Peyer's patch (tissue), 4 donors: ENCODE results near the gene NOC2L. TPM values are rescaled to one million over a fixed set of nuclear protein-coding genes. Genes with fewer than 3 reads are reported as not detected.

Experiments
- DNase-seq, 3 donors: peaks; one replicate each; pipeline ENCODE4 v3.0.0-alpha.2; 2017 to 2019
- H3K27ac ChIP-seq, 4 donors: fragments of 200-600 bp; sonication (generic); one replicate each; pipeline ENCODE4 v1.5.1; 2016 to 2019
- H3K27me3 ChIP-seq, 2 donors: fragments of 200-600 bp; sonication (generic); one replicate each; pipeline ENCODE4 v1.5.1; 2019
- H3K36me3 ChIP-seq, 3 donors: fragments of 200-600 bp; sonication (generic); one replicate each; pipeline ENCODE4 v1.5.1; 2016 to 2019
- H3K4me1 ChIP-seq, 4 donors: fragments of 200-600 bp; sonication (generic); one replicate each; pipeline ENCODE4 v1.5.1; 2016 to 2019
- H3K4me3 ChIP-seq, 4 donors: fragments of 200-600 bp; sonication (generic); 1 replicate in 3 of 4; 2 replicates in 1 of 4; pipeline ENCODE4 v1.5.1; 2016 to 2019; ENCODE audit warnings: mild to moderate bottlenecking in 1 of 4
- H3K9me3 ChIP-seq, 4 donors: fragments of 200-600 bp; sonication (generic); one replicate each; pipeline ENCODE4 v1.5.1; 2016 to 2019; ENCODE audit warnings: mild to moderate bottlenecking in 1 of 4
- POLR2A ChIP-seq, 2 donors: fragments of 450-650 bp; IDR thresholded peaks; one replicate each; pipeline ENCODE4 v1.5.1; 2017; ENCODE audit warnings: antibody characterized with exemption in 2 of 2, mild to moderate bottlenecking in 2 of 2, moderate library complexity in 2 of 2
- total RNA-seq, 4 donors: library from RNA; depleted of rRNA; stranded (reverse); fragments of >200 nt; gene quantifications; one replicate each; pipeline ENCODE4 v1.1.0, GENCODE V29; 2016
- TF ChIP-seq, protein P1 (sequence below), 6 experiments: fragments of 450-650 bp in 4 of 6; fragments of 200-600 bp in 2 of 6; sonication (generic) in 1 of 6; IDR thresholded peaks; one replicate each; pipeline ENCODE4 v1.5.1; 2017 to 2019; ENCODE audit warnings: antibody characterized with exemption in 6 of 6, mild to moderate bottlenecking in 3 of 6, moderate library complexity in 1 of 6

Gene NOC2L
- total RNA-seq, 4 donors from 2014 or later = 18.2 to 58.6 (median 39.9) TPM

DNA sequence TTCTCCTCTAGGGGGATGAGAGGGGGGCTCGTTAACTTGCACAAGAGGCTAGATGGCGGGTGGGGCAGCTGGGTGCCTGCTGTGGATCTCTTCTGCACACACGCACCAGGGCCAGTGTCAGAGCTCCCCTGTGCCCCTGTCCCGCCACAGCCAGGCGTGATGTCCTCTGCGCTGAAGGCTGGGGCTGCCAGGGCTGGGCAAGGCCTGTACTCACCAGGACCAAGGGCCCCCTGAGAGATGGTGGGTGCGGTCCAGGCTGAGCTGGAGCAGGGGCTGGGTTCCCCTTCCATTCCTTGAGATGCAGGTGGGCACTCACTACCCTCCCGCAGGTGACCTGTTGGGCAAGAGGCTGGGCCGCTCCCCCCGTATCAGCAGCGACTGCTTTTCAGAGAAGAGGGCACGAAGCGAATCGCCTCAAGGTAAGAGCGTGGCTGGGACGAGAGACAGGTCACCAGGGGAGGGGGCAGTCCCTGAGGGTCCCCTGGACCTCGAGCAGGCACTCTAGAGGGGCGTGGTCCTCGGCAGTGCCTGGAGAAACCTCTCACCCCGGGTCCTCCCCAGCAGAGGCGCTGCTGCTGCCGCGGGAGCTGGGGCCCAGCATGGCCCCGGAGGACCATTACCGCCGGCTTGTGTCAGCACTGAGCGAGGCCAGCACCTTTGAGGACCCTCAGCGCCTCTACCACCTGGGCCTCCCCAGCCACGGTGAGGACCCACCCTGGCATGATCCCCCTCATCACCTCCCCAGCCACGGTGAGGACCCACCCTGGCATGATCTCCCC, 20.2 kb downstream of the NOC2L start:
- no peak overlapping the region for H3K4me3 ChIP-seq
- peaks cover 0 to 55% of the 10 kb centered on the region in 2 donors for H3K27me3 ChIP-seq
- H3K27ac ChIP-seq = no peak overlapping the region
- TF ChIP-seq, protein P1, sequence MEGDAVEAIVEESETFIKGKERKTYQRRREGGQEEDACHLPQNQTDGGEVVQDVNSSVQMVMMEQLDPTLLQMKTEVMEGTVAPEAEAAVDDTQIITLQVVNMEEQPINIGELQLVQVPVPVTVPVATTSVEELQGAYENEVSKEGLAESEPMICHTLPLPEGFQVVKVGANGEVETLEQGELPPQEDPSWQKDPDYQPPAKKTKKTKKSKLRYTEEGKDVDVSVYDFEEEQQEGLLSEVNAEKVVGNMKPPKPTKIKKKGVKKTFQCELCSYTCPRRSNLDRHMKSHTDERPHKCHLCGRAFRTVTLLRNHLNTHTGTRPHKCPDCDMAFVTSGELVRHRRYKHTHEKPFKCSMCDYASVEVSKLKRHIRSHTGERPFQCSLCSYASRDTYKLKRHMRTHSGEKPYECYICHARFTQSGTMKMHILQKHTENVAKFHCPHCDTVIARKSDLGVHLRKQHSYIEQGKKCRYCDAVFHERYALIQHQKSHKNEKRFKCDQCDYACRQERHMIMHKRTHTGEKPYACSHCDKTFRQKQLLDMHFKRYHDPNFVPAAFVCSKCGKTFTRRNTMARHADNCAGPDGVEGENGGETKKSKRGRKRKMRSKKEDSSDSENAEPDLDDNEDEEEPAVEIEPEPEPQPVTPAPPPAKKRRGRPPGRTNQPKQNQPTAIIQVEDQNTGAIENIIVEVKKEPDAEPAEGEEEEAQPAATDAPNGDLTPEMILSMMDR (IDR thresholded peaks at IDR 0.05) = no peak
- no peak for TF ChIP-seq POLR2A (IDR thresholded peaks at IDR 0.05)
- peaks cover 5 to 51% (median 27%) of the 10 kb centered on the region in 4 donors for H3K4me1 ChIP-seq
- DNase-seq = no peak
- no peaks in the 10 kb centered on the region for H3K9me3 ChIP-seq
- H3K36me3 ChIP-seq = no peaks in the 10 kb centered on the region

DNA sequence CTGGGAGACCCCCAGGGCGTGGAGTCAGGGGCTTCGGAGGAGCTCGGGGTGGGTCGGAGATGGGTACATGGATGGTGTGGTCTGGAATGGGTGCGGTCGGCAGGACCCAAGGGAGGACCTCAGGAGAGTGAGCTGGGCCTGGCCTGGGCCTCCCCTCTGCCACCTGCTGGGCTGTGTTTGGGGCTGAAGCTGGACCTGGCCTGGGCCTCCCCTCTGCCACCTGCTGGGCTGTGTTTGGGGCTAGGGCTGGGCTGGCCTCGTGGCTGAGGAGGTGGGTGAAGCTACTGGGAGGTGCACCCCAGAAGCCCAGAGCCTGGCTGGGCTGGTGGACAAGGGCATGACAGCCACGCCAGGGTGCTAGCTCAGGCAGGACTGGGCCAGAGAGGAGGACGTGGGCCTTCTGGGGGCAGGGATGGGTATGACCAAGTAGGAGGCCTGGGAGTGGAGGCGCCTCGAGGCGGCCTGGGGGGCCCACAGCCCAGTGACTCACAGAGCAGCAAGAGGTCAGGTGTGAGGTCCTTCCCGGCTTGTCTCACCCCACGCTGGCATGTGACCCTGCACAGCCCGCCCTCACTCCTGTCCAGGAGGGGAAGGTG, 20.9 kb downstream of the NOC2L start:
- Histone ChIP-seq H3K27ac (no peak overlapping the region), H3K36me3 (no peaks in the 10 kb centered on the region)
- DNase-seq = peak in 1 of 3 donors; percentile 63

GRCh38 chr1:937521-937920, 21.5 kb downstream of the NOC2L start:
- no peak overlapping the region for H3K4me3 ChIP-seq

More for the DNA sequence above, 20.9 kb downstream of the NOC2L start:
- peaks cover 5 to 45% (median 27%) of the 10 kb centered on the region in 4 donors for H3K4me1 ChIP-seq
- no peaks in the 10 kb centered on the region for H3K9me3 ChIP-seq
- TF ChIP-seq, protein P1 (IDR thresholded peaks at IDR 0.05) = peak in 4 of 6 experiments; percentile 30 to 66 (median 62)
- TF ChIP-seq POLR2A (IDR thresholded peaks at IDR 0.05) = no peak
- H3K4me3 ChIP-seq = no peak overlapping the region
- peaks cover 0 to 59% of the 10 kb centered on the region in 2 donors for H3K27me3 ChIP-seq

DNA sequence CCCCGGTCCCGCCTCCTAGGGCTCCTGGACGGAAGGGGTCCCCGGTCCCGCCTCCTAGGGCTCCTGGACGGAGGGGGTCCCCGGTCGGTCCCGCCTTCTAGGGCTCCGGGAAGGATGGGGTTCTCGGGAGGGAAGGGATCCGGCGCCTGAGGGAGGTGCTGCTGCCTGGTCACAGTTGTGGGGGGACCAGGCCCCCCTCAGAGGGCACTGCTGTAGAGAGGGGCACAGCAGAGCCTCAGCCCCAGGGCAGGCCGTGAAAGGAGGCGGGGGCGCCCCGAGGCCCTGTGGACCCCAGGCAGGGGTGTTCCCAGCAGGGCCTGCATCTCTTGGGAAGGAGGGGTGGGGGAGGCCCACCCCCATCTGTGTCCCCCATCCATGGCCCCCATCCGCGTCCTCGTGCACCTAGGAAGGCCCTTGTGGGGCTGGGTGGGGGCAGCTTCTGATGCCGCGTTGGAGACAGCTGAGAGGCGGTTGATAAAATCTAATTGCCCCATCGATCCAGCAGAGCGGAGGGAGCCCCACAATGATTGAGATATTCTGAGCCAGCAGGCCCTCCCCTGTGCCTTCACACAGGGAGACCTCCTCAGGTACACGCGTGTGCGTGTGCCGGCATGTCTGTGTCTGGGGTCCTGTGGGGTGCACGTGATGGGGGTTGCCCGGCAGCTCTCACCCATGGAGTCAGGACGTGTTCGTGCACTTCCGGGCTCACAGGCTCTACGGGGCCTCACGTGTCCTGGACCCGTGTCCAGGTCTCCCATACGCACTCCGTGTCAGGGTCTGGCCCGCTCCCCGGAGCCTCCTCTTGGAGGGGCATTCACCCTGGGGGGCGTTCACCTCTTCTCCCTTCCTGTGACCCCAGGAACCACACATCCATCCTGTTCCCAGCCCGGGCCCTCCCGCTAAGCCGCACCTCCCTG, 22.4 kb downstream of the NOC2L start:
- no peaks in the 10 kb centered on the region for H3K9me3 ChIP-seq
- DNase-seq = no peak
- H3K36me3 ChIP-seq = no peaks in the 10 kb centered on the region
- H3K4me3 ChIP-seq = no peak overlapping the region
- no peak for TF ChIP-seq POLR2A (IDR thresholded peaks at IDR 0.05)
- TF ChIP-seq, protein P1 (IDR thresholded peaks at IDR 0.05) = no peak
- H3K27me3 ChIP-seq = peaks cover 0 to 43% of the 10 kb centered on the region in 2 donors
- H3K27ac ChIP-seq = no peak overlapping the region
- H3K4me1 ChIP-seq = peaks cover 0 to 29% (median 16%) of the 10 kb centered on the region in 4 donors

More at GRCh38 chr1:937521-937920, 21.5 kb downstream of the NOC2L start:
- H3K36me3 ChIP-seq = no peaks in the 10 kb centered on the region
- H3K27me3 ChIP-seq = peaks cover 0 to 52% of the 10 kb centered on the region in 2 donors
- TF ChIP-seq POLR2A (IDR thresholded peaks at IDR 0.05) = no peak
- TF ChIP-seq, protein P1 (IDR thresholded peaks at IDR 0.05) = no peak
- no peaks in the 10 kb centered on the region for H3K9me3 ChIP-seq
- no peak for DNase-seq
- peaks cover 5 to 38% (median 25%) of the 10 kb centered on the region in 4 donors for H3K4me1 ChIP-seq
- no peak overlapping the region for H3K27ac ChIP-seq

- no peak for DNase-seq
- H3K27me3 ChIP-seq = peaks cover 0 to 37% of the 10 kb centered on the region in 2 donors
These were observed 23.3 kb downstream of the NOC2L start for GRCh38 chr1:935751-936231.

More at GRCh38 chr1:935751-936231, 23.3 kb downstream of the NOC2L start:
- Histone ChIP-seq H3K9me3 (no peaks in the 10 kb centered on the region), H3K36me3 (no peaks in the 10 kb centered on the region), H3K27ac (no peak overlapping the region), H3K4me1 (peaks cover 0 to 21% (median 8%) of the 10 kb centered on the region in 4 donors), H3K4me3 (no peak overlapping the region)
- TF ChIP-seq, protein P1 (IDR thresholded peaks at IDR 0.05) = no peak
- no peak for TF ChIP-seq POLR2A (IDR thresholded peaks at IDR 0.05)
